GM12878 (cell line): ENCODE data around the gene CACNA1H. TPM values are rescaled to one million over a fixed set of nuclear protein-coding genes. Genes with fewer than 3 reads are reported as not detected.

Experiments used
- ATAC-seq: fragments of 200-7000 bp; cut with Tn5 transposase; 3 replicates; pipeline ENCODE4 v1.9.1; 2020; ENCODE audit warnings: mild to moderate bottlenecking, moderate library complexity
- BruUV-seq: library from RNA; stranded (reverse); fragments of 400-500 nt; replicated peaks from 2 replicates; lab custom pipeline; 2021; lab: Mats Ljungman, UMichigan
- CTCF ChIA-PET: fragments of 300-600 bp; sonication (Branson Sonifier 250); formaldehyde crosslinking; extraction: SDS; loops from one replicate; lab custom pipeline; 2021; ENCODE audit warnings: inconsistent platforms; lab: Yijun Ruan, JAX
- POLR2A ChIA-PET: fragments of 350-600 bp; formaldehyde crosslinking; extraction: SDS; loops from one replicate; lab custom pipeline; 2021; ENCODE audit warnings: inconsistent platforms; lab: Charles Lee
- RAD21 ChIA-PET: fragments of 300-600 bp; sonication (Branson Sonifier 250); formaldehyde crosslinking; loops from one replicate; lab custom pipeline; 2023; ENCODE audit warnings: antibody characterized with exemption; ENCODE audit not compliant: unreplicated experiment; lab: Charles Lee
- SMC1A ChIA-PET: fragments of 300-600 bp; sonication (Branson Sonifier 250); formaldehyde crosslinking; loops from one replicate; lab custom pipeline; 2023; ENCODE audit not compliant: unreplicated experiment, uncharacterized antibody; lab: Charles Lee
- DNase-seq: peaks from one replicate; pipeline ENCODE4 v3.0.0-alpha.2; 2011; ENCODE audit warnings: low read depth, low spot score
- FAIRE-seq: peaks from 3 replicates; lab custom pipeline; 2011; peaks lifted over from hg19 to GRCh38; lab: Jason Lieb, UNC
- H2AFZ ChIP-seq: 2 replicates; pipeline ENCODE4 v1.6.0; 2011; ENCODE audit warnings: low read depth, low read length, control low read depth; ENCODE audit not compliant: control insufficient read depth
- H3K27ac ChIP-seq: 2 replicates; pipeline ENCODE4 v1.5.1; 2011; ENCODE audit warnings: control low read depth; ENCODE audit not compliant: control insufficient read depth, insufficient read depth
- H3K27me3 ChIP-seq, 2 experiments: replicated peaks in 1 of 2; 2 replicates each; pipeline versions ENCODE4 v1.6.0 to v1.6.1; 2011; ENCODE audit warnings: low read length in 1 of 2; ENCODE audit not compliant: control insufficient read depth in 2 of 2, insufficient read depth in 2 of 2
- H3K36me3 ChIP-seq, 2 experiments: 2 replicates each; pipeline ENCODE4 v1.5.1; 2011; ENCODE audit warnings: low read length in 1 of 2; ENCODE audit not compliant: control insufficient read depth in 2 of 2, insufficient read depth in 2 of 2
- H3K4me1 ChIP-seq: 2 replicates; pipeline ENCODE4 v1.6.1; 2011; ENCODE audit warnings: mild to moderate bottlenecking, low read length, moderate library complexity, mixed read lengths; ENCODE audit not compliant: control insufficient read depth, insufficient read depth
- H3K4me2 ChIP-seq: 2 replicates; pipeline ENCODE4 v1.6.0; 2011; ENCODE audit warnings: control low read depth; ENCODE audit not compliant: control insufficient read depth, insufficient read depth
- H3K4me3 ChIP-seq: fragments of 200-600 bp; sonication (generic); 2 replicates; pipeline ENCODE4 v1.5.1; 2016
- H3K79me2 ChIP-seq: 2 replicates; pipeline ENCODE4 v1.6.0; 2011; ENCODE audit warnings: low read length; ENCODE audit not compliant: control insufficient read depth, insufficient read depth
- H3K9ac ChIP-seq: 2 replicates; pipeline ENCODE4 v1.8.0; 2011; ENCODE audit warnings: low read length, control low read depth, mixed read lengths; ENCODE audit not compliant: control insufficient read depth, insufficient read depth
- H3K9me3 ChIP-seq: replicated peaks from 3 replicates; pipeline ENCODE4 v1.5.1; 2011; ENCODE audit warnings: mild to moderate bottlenecking, low read length; ENCODE audit not compliant: control insufficient read depth, insufficient read depth
- H4K20me1 ChIP-seq: 2 replicates; pipeline ENCODE4 v1.6.0; 2011; ENCODE audit not compliant: control insufficient read depth, insufficient read depth
- CEBPB ChIP-seq, 2 experiments: fragments of 150-350 bp in 1 of 2; IDR thresholded peaks; 2 replicates each; pipeline ENCODE4 v1.6.1; 2012 to 2014; ENCODE audit warnings: low read depth in 2 of 2, low read length in 2 of 2, borderline replicate concordance in 1 of 2, inconsistent platforms in 1 of 2
- EGR1 ChIP-seq, 2 experiments: IDR thresholded peaks; 1 replicate in 1 of 2; 2 replicates in 1 of 2; pipeline ENCODE4 v1.6.1; 2011 to 2012; ENCODE audit warnings: low read depth in 2 of 2, low read length in 2 of 2, borderline replicate concordance in 1 of 2, mild to moderate bottlenecking in 1 of 2, moderate library complexity in 1 of 2
- HDGF ChIP-seq: fragments of 450-650 bp; IDR thresholded peaks from 2 replicates; pipeline ENCODE4 v1.6.1; 2016; ENCODE audit warnings: antibody characterized with exemption
- KDM1A ChIP-seq: fragments of 200-600 bp; sonication (generic); IDR thresholded peaks from 2 replicates; pipeline ENCODE4 v1.6.1; 2016; ENCODE audit warnings: borderline replicate concordance
- PAX5 ChIP-seq: IDR thresholded peaks from 2 replicates; pipeline ENCODE4 v1.6.1; 2011; ENCODE audit warnings: low read depth, low read length, borderline replicate concordance
- POLR2A ChIP-seq: IDR thresholded peaks from 2 replicates; pipeline ENCODE4 v1.6.1; 2011; ENCODE audit warnings: low read depth, mild to moderate bottlenecking, low read length
- POLR2AphosphoS2 ChIP-seq: IDR thresholded peaks from 2 replicates; pipeline ENCODE4 v1.6.1; 2011; ENCODE audit warnings: low read depth, mild to moderate bottlenecking, low read length, improper control_type of control experiment, moderate library complexity
- RAD21 ChIP-seq: IDR thresholded peaks from 2 replicates; pipeline ENCODE4 v1.6.1; 2011; ENCODE audit warnings: mild to moderate bottlenecking, low read depth, low read length, moderate library complexity; ENCODE audit not compliant: insufficient read depth
- RAD51 ChIP-seq: fragments of 450-650 bp; IDR thresholded peaks from 2 replicates; pipeline ENCODE4 v1.6.1; 2016; ENCODE audit warnings: moderate library complexity, mild to moderate bottlenecking, inconsistent platforms
- RB1 ChIP-seq: fragments of 450-650 bp; formaldehyde crosslinking; IDR thresholded peaks from 2 replicates; pipeline ENCODE4 v1.6.1; 2017; ENCODE audit warnings: mild to moderate bottlenecking, borderline replicate concordance
- RFX5 ChIP-seq: IDR thresholded peaks from 2 replicates; pipeline ENCODE4 v1.6.1; 2011; ENCODE audit warnings: low read depth, low read length, improper control_type of control experiment
- TAF1 ChIP-seq: IDR thresholded peaks from 2 replicates; pipeline ENCODE4 v1.6.1; 2011; ENCODE audit warnings: mild to moderate bottlenecking, low read depth, low read length, borderline replicate concordance
- YY1 ChIP-seq: IDR thresholded peaks from 2 replicates; pipeline ENCODE4 v1.6.1; 2011; ENCODE audit warnings: low read depth, mild to moderate bottlenecking, low read length
- WGBS: methylation state at CpG from one replicate; pipeline ENCODE4 v1.1.6; 2016; ENCODE audit warnings: low lambda C conversion rate; ENCODE audit not compliant: insufficient replicate concordance, insufficient coverage; ENCODE audit errors: missing lambda C conversion rate; 5-methylcytosine and 5-hydroxymethylcytosine counted together
- in situ Hi-C: fragments of 300-500 bp; cut with MboI; formaldehyde crosslinking; loops from 9 replicates; pipeline ENCODE4 v1.14.3; 2018; ENCODE audit warnings: mixed read lengths
- intact Hi-C: fragments of 100-400 bp; cut with micrococcal nuclease; formaldehyde crosslinking; loops from one replicate; pipeline ENCODE4 v1.14.2; 2022; ENCODE audit not compliant: unreplicated experiment
- polyA plus RNA-seq, 11 experiments: library from polyadenylated mRNA; depleted of rRNA in 4 of 11; unstranded in 6 of 11; stranded (reverse) in 5 of 11; fragments of >200 nt; fragmentation: Nextera tagmentation in 4 of 11; fragmentation: Illumina TruSeq in 1 of 11; extraction: Ambion mirVana in 4 of 11; extraction: Trizol in 1 of 11; gene quantifications; 1 replicate in 1 of 11; 2 replicates in 10 of 11; pipeline versions ENCODE4 v1.2.1 to v1.2.3, GENCODE V29; 2011 to 2016; ENCODE audit warnings: inconsistent platforms in 2 of 11, missing spikeins in 2 of 11, low read depth in 1 of 11
- total RNA-seq, 4 experiments: library from RNA; depleted of rRNA in 3 of 4; stranded (reverse); fragments of >200 nt in 3 of 4; fragmentation: Illumina TruSeq in 1 of 4; extraction: Trizol in 1 of 4; gene quantifications; 2 replicates each; pipeline versions ENCODE4 v1.2.1 to v1.2.3, GENCODE V29; 2013 to 2021
- TF ChIP-seq, protein P1 (sequence below): fragments of 450-650 bp; IDR thresholded peaks from 2 replicates; pipeline ENCODE4 v1.6.1; 2016; ENCODE audit warnings: mild to moderate bottlenecking
- TF ChIP-seq, protein P2 (sequence below): fragments of 450-650 bp; IDR thresholded peaks from 2 replicates; pipeline ENCODE4 v1.6.1; 2017; ENCODE audit warnings: antibody characterized with exemption, mild to moderate bottlenecking, moderate library complexity

CACNA1H gene
- total and polyA plus RNA-seq, 10 of the 15 experiments (the other 5 are each of a cell fraction or from before 2014, with no cell fraction given): 0.03 to 0.54 TPM; not detected in 8

DNA sequence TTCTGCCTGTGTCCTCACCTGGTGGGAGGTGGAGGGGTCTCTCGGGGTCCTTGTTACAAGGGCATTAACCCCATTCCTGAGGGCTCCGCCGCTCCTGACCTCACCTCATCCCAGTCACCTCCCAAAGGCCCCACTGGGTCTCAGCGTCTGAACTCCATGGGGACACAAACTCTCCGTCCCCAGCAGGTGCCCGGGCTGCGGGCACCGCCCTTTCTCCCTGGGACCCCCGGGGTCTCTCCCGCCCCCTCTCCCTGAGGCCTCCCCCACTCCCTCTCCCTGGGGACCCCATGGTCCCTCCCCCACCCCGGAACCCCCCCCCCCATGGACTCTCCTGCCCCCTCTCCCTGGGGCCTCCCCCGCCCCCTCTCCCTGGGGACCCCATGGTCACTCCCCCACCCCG, 24.8 kb downstream of the CACNA1H start:
- ATAC-seq: no peak
- no peaks in the 10 kb centered on the region for H3K79me2 ChIP-seq
- H3K36me3 ChIP-seq: no peaks in the 10 kb centered on the region
- no TSS peak for BruUV-seq
- no peak for FAIRE-seq
- TF ChIP-seq POLR2AphosphoS2 (no peak), TAF1 (no peak), RB1 (no peak), RFX5 (no peak), RAD21 (no peak)
- ChIA-PET CTCF (no interaction called here), POLR2A (no interaction called here), SMC1A (no interaction called here), RAD21 (no interaction called here)
- no peaks in the 10 kb centered on the region for H3K9me3 ChIP-seq
- H4K20me1 ChIP-seq: no peaks in the 10 kb centered on the region
- intact Hi-C loops: no loop called here
- in situ Hi-C loops: no loop called here
- 34% methylated on average over 6 of the region's 13 CpGs for WGBS
- no peaks in the 10 kb centered on the region for H3K4me1 ChIP-seq
- H3K27ac ChIP-seq: no peak overlapping the region
- no peak overlapping the region for H3K9ac ChIP-seq
- no peak for DNase-seq
- no peak overlapping the region for H3K4me3 ChIP-seq
- no peaks in the 10 kb centered on the region for H3K27me3 ChIP-seq
- no peak overlapping the region for H2AFZ ChIP-seq
- no peak overlapping the region for H3K4me2 ChIP-seq

- Histone ChIP-seq H4K20me1 (no peaks in the 10 kb centered on the region), H3K9me3 (no peaks in the 10 kb centered on the region), H3K4me2 (no peak overlapping the region), H3K79me2 (no peaks in the 10 kb centered on the region), H3K4me1 (no peaks in the 10 kb centered on the region), H3K27ac (no peak overlapping the region), H3K27me3 (no peaks in the 10 kb centered on the region), H2AFZ (no peak overlapping the region), H3K36me3 (no peaks in the 10 kb centered on the region), H3K9ac (no peak overlapping the region), H3K4me3 (no peak overlapping the region)
- ChIA-PET POLR2A (no interaction called here), SMC1A (no interaction called here), RAD21 (no interaction called here), CTCF (no interaction called here)
- 42% methylated on average over 21 of the region's 21 CpGs for WGBS
- FAIRE-seq: no peak
- in situ Hi-C loops (no loop called here), intact Hi-C loops (no loop called here)
- DNase-seq: no peak
- no peak for ATAC-seq
- BruUV-seq: no TSS peak
- TF ChIP-seq YY1 (no peak), HDGF (no peak), POLR2A (no peak), PAX5 (no peak), EGR1 (IDR thresholded peaks at IDR 0.05; ENCODE audit: borderline replicate concordance in 1 of 2, low read depth in 2 of 2, low read length in 2 of 2) (no peak), KDM1A (no peak), RAD51 (no peak), CEBPB (IDR thresholded peaks at IDR 0.05; ENCODE audit: borderline replicate concordance in 1 of 2, low read depth in 2 of 2, low read length in 2 of 2) (no peak)
- TF ChIP-seq, protein P1, sequence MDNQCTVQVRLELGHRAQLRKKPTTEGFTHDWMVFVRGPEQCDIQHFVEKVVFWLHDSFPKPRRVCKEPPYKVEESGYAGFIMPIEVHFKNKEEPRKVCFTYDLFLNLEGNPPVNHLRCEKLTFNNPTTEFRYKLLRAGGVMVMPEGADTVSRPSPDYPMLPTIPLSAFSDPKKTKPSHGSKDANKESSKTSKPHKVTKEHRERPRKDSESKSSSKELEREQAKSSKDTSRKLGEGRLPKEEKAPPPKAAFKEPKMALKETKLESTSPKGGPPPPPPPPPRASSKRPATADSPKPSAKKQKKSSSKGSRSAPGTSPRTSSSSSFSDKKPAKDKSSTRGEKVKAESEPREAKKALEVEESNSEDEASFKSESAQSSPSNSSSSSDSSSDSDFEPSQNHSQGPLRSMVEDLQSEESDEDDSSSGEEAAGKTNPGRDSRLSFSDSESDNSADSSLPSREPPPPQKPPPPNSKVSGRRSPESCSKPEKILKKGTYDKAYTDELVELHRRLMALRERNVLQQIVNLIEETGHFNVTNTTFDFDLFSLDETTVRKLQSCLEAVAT: no peak
- TF ChIP-seq, protein P2, sequence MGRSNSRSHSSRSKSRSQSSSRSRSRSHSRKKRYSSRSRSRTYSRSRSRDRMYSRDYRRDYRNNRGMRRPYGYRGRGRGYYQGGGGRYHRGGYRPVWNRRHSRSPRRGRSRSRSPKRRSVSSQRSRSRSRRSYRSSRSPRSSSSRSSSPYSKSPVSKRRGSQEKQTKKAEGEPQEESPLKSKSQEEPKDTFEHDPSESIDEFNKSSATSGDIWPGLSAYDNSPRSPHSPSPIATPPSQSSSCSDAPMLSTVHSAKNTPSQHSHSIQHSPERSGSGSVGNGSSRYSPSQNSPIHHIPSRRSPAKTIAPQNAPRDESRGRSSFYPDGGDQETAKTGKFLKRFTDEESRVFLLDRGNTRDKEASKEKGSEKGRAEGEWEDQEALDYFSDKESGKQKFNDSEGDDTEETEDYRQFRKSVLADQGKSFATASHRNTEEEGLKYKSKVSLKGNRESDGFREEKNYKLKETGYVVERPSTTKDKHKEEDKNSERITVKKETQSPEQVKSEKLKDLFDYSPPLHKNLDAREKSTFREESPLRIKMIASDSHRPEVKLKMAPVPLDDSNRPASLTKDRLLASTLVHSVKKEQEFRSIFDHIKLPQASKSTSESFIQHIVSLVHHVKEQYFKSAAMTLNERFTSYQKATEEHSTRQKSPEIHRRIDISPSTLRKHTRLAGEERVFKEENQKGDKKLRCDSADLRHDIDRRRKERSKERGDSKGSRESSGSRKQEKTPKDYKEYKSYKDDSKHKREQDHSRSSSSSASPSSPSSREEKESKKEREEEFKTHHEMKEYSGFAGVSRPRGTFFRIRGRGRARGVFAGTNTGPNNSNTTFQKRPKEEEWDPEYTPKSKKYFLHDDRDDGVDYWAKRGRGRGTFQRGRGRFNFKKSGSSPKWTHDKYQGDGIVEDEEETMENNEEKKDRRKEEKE: no peak
Observed at GRCh38 chr16:1178295-1178910, 25.5 kb downstream of the CACNA1H start.
